ENCODE measurements around the gene BORCS8.
"Not testable (repeated sequence)": the region's sequence is repeated elsewhere in the genome, so short reads cannot be mapped to it uniquely, and the experiment has no call there.

Gene BORCS8

DNA sequence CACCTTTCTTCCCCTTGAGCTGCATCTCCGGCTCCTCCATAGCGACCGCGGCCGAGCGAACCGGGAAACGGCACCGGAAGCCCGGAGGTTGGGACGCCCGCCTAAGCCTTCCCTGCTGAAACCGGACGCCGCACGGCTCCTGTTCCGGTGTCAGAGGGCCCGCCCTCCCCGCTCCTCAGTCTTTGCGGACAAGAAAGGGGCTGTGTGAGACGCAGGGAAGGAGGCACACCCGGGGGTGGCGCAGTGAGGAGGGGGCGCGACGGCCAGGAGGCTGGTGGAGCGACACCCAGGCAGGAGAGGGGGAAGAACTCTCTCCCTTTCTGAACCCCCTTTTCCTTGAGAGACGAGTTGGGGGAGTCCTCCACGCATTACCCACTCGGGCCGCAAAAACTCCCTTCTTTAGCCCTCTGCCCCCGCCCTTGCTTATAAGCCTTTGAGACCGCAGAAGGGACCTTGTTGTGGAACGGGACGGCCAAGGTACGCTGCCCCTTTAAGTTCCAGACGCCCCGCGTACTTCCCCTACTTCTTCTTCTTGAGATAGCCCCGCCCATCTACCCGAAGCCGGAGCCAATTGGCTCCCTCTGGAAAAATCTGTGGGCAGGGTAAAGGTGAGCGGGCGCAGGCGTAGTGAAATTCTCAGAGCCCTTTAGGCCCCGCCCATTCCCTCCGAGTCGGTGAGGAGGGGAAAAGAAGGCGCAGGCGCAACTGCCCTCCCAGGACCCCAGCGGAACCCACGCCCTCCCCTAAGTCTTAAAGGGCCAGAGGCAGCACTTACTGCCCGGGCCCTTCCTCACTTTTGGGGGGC lies at the start of gene BORCS8, which contains the start of gene RFXANK:
BORCS8 (minus strand) TSS at position 75 of the 805 bp plus-strand sequence; CDS start at position 40, 35 bp downstream.
RFXANK (plus strand) TSS at position 181 of the 805 bp plus-strand sequence. CDS start 1,689 bp downstream, outside the sequence.
- DNase-seq: peak; percentile 100

DNA sequence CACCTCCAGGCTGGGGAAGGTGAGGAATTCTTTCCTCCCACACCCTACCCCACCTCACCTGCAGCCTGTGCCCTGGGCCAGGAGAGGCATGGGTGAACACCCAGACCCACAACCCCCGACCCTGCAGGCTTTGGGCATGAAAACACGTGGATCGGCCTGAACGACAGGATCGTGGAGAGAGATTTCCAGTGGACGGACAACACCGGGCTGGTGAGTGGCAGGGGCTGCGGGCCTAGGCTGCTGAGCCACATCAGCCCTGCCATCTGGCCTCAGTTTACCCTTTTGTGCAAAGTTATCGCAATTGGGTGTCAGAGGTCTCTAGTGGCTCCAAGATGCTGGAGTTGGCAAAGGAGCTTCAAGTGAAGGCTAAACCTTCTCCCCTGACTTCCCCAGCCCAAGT lies 48.5 kb upstream of the BORCS8 start:
- no peak for DNase-seq

DNA sequence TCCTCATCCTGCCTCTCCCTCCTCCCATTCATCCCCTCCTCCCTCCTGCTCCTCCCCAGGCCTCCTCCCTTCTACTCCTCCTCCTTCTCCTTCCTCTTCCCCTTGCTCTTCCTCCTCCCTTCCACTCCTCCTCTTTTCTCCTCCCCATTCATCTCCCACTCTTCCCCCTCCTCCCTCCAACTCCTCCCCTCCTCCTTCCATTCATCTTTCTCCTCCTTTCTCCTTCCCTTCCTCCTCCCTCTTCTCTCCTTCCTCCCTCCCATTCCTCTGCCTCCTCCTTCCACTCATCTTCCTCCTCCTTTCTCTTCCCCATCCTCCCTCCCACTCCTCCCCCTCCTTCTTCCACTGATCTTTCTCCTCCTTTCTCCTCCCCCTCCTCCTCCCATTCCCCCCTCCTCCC lies 47.7 kb upstream of the BORCS8 start:
- no peak for DNase-seq

DNA sequence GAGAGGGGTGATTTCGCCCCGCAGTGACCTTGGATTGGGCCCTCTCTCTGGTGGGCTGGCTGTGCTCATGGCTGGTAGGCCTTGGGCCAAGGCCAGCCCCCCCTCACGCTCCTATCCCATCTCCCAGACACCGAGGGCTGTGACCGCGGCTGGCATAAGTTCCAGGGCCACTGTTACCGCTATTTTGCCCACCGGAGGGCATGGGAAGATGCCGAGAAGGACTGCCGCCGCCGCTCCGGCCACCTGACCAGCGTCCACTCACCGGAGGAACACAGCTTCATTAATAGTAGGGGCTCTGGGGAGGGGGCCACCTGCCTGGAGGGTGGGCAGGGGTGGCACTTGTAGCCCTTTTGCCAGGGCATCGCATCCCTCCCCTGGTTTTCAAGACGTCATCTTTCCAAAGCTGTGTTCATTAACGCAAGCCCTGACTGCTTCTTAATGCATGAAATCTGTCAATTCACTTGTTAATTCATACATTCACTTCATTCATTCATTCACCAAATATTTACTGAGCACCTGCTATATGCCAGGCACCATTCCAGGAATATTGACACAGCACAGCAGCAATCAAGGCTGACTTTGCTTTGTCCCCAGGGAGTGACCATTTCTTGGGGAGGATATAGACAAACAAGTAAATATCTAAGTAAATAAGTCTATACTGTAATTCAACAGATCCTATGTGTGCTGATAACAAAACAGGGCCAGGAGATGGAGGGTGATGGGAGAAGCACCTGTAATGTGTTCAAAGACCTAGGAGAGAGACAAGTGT lies 46.4 kb upstream of the BORCS8 start:
- no peak for DNase-seq

DNA sequence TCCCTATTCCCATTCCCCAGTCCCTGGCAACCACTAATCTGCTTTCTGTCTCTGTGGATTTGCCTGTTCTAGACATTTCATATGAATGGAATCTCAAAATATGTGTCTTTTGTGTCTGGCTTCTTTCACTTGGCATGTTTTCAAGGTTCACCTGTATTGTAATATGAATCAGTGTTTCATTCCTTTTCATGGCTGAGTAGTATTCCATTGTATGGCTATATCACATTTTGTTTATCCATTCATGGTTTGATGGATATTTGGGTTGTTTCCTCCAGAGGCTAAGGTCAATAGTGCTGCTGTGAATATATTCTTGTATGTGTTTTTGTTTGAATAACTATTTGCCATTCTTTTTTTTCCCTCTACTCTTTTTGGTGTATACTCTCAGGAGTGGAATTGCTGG lies 44.2 kb upstream of the BORCS8 start:
- DNase-seq: no peak

DNA sequence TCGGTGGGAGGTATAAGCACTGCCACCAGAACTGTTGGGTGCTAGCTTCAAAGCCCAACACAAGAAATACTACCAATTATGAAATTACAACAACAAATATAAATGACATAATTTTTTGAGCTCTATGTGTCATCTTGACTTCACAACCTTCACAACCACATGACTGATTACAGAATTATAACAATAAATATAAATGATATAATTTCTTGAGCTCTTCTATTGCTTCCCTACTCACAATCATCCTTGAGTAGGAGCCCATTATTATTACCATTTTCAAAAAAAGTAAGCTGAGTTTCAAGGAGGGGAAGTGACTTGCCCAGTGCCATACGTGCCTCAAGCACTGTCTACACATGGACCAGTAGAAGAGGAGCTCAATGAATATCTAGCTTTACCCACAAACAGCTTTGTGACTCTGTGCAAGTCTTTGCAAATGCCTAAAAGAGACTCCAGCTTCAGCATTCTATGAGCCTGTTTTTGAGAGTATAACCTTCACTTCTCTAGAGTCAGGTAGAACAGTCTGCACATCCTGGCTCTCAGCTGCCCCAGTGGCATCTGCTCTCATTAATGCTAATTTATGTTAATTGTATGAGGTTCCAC lies 42.4 kb upstream of the BORCS8 start:
- no peak for DNase-seq

DNA sequence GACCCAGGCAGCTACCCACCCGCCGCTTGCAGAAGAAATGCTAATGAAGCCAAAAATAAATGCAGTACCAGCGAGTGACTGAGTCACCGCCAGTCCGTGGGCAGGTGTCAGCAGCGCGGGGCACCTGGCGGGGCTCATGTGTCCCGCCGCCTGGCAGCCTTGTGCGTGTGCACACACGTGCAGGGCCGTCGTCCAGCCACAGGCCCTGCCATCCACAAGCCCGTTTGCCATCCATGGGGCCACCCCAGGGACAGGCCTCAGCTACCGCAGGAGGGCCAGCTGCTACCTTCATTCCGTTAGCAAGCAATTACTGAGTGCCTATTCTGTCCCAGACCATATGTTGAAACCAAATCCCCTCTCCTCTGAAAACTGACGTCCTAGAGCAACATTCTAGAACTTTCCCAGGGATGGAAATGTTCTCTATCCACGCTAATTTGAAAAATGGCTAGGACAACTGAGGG lies 40.3 kb upstream of the BORCS8 start:
- peak; percentile 61 for DNase-seq

DNA sequence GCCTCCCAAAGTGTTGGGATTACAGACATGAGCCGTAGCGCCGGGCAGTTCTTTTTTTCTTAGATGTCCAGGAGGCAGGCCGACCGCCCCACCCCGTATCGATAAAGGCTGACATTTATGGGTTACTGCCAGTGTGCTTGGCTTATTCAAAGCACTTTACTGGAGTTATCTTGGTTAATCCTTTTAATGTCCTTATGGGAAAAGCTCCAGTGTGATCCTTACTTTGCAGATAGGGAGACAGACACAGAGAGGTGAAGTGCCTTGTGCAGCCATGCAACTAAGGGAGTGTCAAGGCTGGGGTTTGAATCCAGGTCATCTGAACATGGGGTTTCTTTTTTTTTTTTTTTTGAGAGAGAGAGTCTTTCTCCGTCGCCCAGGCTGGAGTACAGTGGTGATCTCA lies 39.0 kb upstream of the BORCS8 start:
- no peak for DNase-seq

DNA sequence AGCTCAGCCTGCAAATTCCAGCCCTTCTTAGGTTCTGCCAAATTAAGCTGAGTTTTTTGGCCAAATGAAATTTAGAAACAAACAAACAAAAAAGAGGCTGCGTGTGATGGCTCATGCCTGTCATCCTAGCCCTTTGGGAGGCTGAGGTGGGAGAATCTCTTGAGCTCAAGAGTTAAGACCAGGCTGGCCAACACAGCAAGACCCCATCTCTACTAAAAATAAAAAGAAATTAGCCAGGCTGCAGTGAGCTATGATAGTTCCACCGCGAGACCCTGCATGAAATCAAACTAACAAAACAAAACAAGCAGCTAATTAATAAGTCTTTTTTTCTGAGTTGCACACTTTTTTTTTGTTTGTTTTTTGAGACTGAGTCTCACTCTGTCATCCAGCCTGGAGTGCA lies 37.7 kb upstream of the BORCS8 start:
- no peak for DNase-seq

DNA sequence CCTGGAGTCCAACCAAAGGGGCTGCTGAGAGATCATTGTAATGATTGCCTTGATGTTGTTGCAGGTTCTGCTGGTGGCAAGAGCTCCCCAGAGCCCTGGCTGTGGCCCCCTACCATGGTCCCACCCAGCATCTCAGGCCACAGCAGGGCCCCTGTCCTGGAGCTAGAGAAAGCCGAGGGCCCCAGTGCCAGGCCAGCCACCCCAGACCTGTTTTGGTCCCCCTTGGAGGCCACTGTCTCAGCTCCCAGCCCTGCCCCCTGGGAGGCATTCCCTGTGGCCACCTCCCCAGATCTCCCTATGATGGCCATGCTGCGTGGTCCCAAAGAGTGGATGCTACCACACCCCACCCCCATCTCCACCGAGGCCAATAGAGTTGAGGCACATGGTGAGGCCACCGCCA lies 35.3 kb upstream of the BORCS8 start:
- no peak for DNase-seq

DNA sequence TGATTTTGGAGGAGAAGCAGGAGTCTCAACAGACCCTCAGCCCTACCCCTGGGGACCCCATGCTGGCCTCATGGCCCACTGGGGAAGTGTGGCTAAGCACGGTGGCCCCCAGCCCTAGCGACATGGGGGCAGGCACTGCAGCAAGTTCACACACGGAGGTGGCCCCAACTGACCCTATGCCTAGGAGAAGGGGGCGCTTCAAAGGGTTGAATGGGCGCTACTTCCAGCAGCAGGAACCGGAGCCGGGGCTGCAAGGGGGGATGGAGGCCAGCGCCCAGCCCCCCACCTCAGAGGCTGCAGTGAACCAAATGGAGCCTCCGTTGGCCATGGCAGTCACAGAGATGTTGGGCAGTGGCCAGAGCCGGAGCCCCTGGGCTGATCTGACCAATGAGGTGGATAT lies 34.7 kb upstream of the BORCS8 start:
- DNase-seq: no peak

DNA sequence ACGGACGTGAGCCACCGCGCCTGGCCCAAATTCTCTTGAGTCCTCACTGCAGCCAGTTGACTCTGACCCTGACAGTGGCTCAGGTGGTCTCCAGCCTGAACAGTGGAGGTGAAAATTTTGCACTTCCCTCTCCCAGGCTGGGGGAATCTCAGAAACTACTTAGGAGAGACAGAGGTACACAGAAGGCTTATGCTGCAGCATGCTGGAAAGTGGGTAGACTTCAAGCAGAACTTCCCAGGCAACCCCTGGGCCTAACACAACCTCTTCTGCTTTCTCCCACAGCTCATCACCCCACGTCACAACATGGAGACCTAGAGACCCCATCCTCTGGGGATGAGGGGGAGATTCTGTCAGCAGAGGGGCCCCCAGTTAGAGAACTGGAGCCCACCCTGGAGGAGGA lies 34.3 kb upstream of the BORCS8 start:
- no peak for DNase-seq

DNA sequence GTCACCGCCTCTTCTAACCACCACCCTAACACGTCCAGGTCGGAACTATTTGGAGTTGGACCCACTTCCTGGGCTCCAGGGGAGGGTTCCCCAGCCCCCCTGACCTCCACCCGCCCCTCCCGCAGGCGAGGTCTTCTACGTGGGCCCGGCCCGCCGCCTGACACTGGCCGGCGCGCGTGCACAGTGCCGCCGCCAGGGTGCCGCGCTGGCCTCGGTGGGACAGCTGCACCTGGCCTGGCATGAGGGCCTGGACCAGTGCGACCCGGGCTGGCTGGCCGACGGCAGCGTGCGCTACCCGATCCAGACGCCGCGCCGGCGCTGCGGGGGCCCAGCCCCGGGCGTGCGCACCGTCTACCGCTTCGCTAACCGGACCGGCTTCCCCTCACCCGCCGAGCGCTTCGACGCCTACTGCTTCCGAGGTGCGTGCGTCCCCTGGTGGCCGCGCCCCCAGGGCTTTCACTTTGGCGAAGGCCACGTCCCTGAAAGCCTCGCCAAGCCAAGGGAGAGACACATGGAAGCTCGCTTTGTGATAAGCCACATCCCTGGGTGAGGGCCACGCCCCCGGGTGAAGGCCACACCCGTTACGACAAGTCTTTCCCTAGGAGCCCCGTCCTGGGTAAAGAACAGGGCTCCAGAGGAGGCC lies 33.0 kb upstream of the BORCS8 start:
- DNase-seq: peak; percentile 89

DNA sequence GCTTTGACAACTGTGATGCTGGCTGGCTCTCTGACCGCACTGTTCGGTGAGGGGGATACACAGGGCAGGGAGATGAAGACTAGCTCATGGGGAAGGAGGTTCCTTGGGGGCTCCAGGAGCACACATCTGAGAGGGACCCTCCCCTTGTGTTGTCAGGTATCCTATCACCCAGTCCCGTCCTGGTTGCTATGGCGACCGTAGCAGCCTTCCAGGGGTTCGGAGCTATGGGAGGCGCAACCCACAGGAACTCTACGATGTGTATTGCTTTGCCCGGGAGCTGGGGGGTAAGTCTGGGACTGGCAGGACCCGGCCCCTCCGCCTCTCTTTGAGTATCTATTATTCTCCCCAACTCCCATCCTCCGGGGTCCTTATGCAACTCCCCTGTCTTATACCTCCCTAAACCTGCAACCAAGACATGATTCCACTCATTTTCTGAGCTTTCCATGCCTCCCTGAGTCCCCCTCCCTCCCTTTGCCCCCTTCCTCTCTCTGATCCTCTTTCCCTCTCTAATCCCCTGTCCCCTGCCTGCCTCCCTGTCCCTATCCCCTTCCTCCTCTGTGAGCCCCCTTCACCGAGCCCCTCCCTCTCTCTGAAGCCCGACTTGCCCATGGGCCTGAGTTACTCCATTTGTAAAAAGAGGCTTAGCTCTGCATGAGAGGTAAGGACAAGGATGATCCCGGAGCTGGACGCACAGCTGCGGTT lies 32.3 kb upstream of the BORCS8 start:
- no peak for DNase-seq

DNA sequence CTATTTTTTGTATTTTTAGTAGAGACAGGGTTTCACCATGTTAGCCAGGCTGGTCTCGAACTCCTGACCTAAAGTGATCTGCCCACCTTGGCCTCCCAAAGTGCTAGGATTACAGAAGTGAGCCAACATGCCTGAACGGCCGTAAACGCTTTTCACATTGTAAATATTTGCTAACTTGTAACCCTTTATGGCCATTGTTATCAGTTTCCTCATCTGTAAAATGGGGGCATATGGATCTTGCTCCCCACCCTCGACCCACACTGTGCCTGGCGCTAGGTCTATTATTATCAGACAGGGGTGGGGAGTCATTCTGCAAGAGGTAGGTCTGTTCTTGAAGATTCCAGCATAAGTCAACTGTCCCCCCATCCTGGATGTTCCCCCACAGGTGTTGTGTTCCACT lies 31.7 kb upstream of the BORCS8 start:
- no peak for DNase-seq

DNA sequence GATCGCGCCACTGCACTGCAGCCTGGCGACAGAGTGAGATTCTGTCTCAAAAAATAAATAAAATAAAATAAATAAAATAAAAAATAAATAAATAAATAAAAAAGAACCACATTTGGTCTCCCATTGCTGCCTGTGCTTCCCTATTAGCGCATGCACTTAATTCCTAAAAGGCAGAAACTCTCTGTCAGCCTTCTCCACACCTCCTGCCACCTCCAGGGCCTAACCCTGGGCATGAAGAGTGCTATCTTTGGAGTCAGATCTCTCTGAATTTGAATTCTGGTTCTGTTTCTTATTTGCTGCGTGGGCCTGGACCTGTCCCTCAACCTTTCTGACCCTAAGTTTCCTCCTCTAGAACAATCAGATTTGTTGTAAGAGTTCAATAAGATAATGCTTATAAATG lies 31.1 kb upstream of the BORCS8 start:
- no peak for DNase-seq

DNA sequence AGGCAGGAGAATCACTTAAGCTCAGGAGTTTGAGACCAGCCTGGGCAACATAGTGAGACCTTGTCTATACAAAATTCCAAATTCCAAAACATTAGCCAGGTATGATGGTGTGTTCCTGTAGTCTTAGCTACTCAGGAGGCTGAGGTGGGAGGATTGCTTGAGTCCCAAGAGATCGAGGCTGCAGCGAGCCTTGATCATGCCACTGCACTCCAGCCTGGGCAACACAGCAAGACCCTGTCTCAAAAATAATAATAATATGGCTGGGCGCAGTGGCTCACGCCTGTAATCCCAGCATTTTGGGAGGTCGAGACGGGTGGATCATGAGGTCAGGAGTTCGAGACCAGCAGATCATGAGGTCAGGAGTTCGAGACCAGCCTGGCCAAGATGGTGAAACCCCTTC lies 29.0 kb upstream of the BORCS8 start:
- not testable (repeated sequence) for DNase-seq

DNA sequence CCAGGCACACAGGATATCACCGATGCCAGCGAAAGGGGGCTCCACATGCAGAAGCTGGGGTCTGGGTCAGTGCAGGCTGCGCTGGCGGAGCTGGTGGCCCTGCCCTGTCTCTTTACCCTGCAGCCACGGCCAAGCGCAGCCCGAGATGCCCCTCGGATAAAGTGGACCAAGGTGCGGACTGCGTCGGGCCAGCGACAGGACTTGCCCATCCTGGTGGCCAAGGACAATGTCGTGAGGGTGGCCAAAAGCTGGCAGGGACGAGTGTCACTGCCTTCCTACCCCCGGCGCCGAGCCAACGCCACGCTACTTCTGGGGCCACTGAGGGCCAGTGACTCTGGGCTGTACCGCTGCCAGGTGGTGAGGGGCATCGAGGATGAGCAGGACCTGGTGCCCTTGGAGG lies 27.0 kb upstream of the BORCS8 start:
- DNase-seq: no peak

DNA sequence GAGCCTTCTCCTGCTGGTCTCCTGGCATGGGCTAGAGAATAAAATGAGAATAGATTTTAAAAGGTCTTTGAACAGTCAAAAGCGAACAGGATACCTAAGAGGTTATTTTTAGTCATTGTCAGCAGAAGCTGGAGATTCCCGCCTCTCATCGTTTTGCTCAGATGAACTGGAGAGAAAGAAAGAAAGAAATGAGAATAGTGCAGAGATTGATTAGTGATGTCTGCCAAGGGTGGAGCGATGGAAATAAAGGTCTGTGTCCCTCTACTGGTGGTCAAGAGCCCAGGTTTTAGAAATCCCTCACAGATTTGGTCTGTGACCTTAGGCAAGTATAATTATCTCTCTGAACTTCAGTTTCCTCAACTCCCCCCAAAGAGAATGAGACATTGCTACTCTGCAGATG lies 25.1 kb upstream of the BORCS8 start:
- peak; percentile 80 for DNase-seq

DNA sequence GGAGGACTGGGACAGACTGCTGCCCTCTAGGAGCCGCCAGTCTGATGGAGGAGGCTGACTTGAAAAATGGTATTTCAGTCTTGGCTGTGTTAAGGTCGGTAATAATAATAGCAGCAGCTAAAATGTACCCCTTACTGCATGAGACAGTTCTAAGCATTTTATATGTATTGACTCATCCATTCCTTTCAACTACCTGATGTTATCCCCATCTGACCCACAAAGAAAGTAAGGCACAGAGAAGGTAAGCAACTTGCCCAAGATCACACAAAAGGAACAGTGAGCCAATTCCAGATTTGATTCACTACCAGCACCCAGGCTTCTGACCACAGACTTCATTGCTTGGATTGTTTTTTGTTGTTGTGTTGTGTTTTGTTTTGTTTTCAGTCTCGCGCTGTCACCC lies 23.8 kb upstream of the BORCS8 start:
- DNase-seq: no peak

DNA sequence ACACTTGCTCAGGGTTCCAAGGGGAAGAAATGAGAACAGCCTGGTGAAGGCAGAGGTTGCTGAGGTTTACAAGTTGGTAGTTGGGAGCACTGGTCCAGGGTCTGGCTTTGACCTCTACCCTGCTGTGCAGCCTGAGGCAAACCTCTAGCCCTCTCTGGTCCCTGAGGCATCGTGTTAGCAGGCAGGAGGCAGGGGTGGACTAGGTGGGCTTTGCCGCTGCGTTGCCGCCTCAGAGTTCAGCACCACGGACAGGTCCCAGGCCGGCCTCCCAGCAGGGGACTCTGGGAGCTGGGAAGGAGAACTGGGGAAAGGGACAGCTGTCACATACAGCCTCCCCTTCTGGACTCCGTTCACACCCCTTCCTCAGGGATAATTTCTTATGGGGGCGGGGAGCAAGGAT lies 22.9 kb upstream of the BORCS8 start:
- DNase-seq: peak; percentile 63

DNA sequence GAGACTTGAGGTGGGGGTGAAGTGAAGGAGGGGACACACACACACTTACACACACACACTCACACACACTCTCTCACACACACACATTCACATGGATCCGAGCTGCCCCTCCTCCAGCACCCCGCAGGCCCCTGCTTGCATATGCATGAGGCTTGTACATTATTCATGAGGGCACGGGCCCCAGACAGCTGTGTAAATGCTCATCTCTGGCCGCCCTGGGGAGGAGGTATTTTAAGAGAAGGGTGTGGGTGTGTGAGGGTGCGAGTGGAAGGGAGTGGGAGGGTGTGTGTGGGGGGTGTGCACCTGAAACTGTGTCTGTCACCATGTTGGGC lies 22.2 kb upstream of the BORCS8 start:
- no peak for DNase-seq

Measured in RPMI8226 (cell line).